Posterior cingulate gyrus (tissue), 11 donors: ENCODE results near the gene COPS3.
A peak's percentile ranks its signal among the peaks of the same experiment; 100 is the strongest.

Experiments used
- DNase-seq, 10 donors: peaks; one replicate each; pipeline versions ENCODE4 v3.0.0 to v3.0.0-alpha.2; 2020 to 2021; ENCODE audit warnings: mixed read lengths in 3 of 10
- intact Hi-C: fragments of 100-400 bp; cut with DNase I; formaldehyde crosslinking; loops from one replicate; pipeline ENCODE4 v1.15.1; 2023

COPS3 gene

GRCh38 chr17:17280613-17281549 is at the start of gene COPS3:
COPS3 (minus strand) TSS chr17:17281246; CDS start chr17:17281186, 60 bp downstream.
- intact Hi-C loops = loop anchor here (2.0 kb wide), 2 partner anchors 44 to 74 kb away; partner anchors contain the start of genes FLCN and PLD6
- peak; percentile 98 to 100 (median 99) for DNase-seq

GRCh38 chr17:17328251-17328650 is 47.2 kb upstream of the COPS3 start:
- intact Hi-C loops = no loop called here
- peak in 2 of 10 donors; percentile 47 to 55 for DNase-seq

- intact Hi-C loops = no loop called here
- DNase-seq = peak in 2 of 10 donors; percentile 49 to 74
Measured at GRCh38 chr17:17326275-17326875, 45.3 kb upstream of the COPS3 start.

- intact Hi-C loops = no loop called here
- peak in 2 of 10 donors; percentile 35 to 63 for DNase-seq
Measured at GRCh38 chr17:17325816-17326215, 44.8 kb upstream of the COPS3 start.

- intact Hi-C loops = no loop called here
- peak in 2 of 10 donors; percentile 47 to 51 for DNase-seq
Measured at GRCh38 chr17:17325228-17325627, 44.2 kb upstream of the COPS3 start.

- intact Hi-C loops = no loop called here
- DNase-seq = peak in 3 of 10 donors; percentile 30 to 50 (median 41)
Measured at GRCh38 chr17:17324616-17325015, 43.6 kb upstream of the COPS3 start.

GRCh38 chr17:17322516-17323510 is 41.8 kb upstream of the COPS3 start:
- DNase-seq = peak in 3 of 10 donors; percentile 52 to 69 (median 65)
- intact Hi-C loops = no loop called here

GRCh38 chr17:17321356-17322025 is 40.4 kb upstream of the COPS3 start:
- peak in 3 of 10 donors; percentile 46 to 70 (median 57) for DNase-seq

GRCh38 chr17:17320911-17321220 is 39.8 kb upstream of the COPS3 start:
- intact Hi-C loops = no loop called here

More at GRCh38 chr17:17321356-17322025, 40.4 kb upstream of the COPS3 start:
- intact Hi-C loops = no loop called here

GRCh38 chr17:17320188-17320910 is 39.3 kb upstream of the COPS3 start:
- intact Hi-C loops = no loop called here
- DNase-seq = peak in 3 of 10 donors; percentile 35 to 75 (median 42)

More at GRCh38 chr17:17320911-17321220, 39.8 kb upstream of the COPS3 start:
- DNase-seq = peak in 3 of 10 donors; percentile 29 to 61 (median 46)

- intact Hi-C loops = loop anchor here (10.0 kb wide), 1 partner anchor 310 kb away; no protein-coding TSS in a partner anchor
- DNase-seq = peak in 2 of 10 donors; percentile 50 to 72
Measured at GRCh38 chr17:17315142-17315821, 34.2 kb upstream of the COPS3 start.

GRCh38 chr17:17314501-17315071 is 33.5 kb upstream of the COPS3 start:
- DNase-seq = peak in 2 of 10 donors; percentile 27 to 35
- intact Hi-C loops = loop anchor here (10.0 kb wide), 1 partner anchor 310 kb away; no protein-coding TSS in a partner anchor

- intact Hi-C loops = loop anchor here (10.0 kb wide), 1 partner anchor 309 kb away; no protein-coding TSS in a partner anchor
- peak in 8 of 10 donors; percentile 22 to 92 (median 54) for DNase-seq
Measured at GRCh38 chr17:17313350-17313991, 32.4 kb upstream of the COPS3 start.

- intact Hi-C loops = no loop called here
- DNase-seq = no peak
Measured at GRCh38 chr17:17309356-17309755, 28.3 kb upstream of the COPS3 start.

GRCh38 chr17:17305281-17305801 is 24.3 kb upstream of the COPS3 start:
- DNase-seq = peak in 6 of 10 donors; percentile 32 to 91 (median 63)
- intact Hi-C loops = no loop called here

- no peak for DNase-seq
- intact Hi-C loops = no loop called here
Measured at GRCh38 chr17:17304521-17304985, 23.5 kb upstream of the COPS3 start.
